Islet precursor cell (in vitro differentiated cells): Measurements from ENCODE around the gene DCAF5.
"Not testable (repeated sequence)": the region's sequence is repeated elsewhere in the genome, so short reads cannot be mapped to it uniquely, and the experiment has no call there.

Experiments used
- DNase-seq: peaks from one replicate; pipeline ENCODE4 v3.0.0-alpha.2; 2018

Gene DCAF5

DNA sequence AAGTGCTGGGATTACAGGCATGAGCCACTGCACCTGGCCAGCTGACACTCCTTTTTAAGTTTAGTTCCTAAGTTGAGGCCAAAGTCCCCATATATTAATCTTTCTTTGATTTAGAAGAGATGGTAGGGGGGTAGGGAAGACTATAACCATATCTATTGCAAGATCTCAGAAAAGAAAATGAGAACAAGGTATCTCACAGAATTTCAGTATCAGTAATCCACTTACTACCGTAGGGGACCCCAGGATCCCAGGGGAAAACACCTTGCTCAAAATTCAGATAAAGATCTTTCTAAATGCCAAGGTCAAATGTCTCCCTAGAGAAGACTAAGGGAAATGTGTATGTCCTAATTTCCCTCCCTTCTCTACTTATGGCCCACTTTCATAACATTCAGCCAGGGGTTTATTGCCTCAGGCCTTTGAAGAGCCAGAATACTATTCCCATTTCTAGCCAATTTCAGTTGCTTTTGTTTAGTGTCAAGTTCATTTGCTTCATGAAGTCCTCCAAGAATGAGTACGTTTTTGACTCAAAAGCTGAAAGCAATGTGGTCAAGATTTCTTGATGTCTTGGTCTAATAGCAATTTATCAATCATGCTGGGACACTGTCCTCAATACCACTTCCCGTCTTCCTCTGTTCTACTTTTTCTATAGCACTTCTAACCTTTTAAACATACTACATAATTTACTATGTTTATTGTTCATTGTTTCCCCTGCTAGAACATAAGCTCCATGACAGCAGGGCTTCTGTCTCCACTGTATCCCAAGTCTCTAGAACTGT is 86.3 kb downstream of the DCAF5 start:
- no peak for DNase-seq

DNA sequence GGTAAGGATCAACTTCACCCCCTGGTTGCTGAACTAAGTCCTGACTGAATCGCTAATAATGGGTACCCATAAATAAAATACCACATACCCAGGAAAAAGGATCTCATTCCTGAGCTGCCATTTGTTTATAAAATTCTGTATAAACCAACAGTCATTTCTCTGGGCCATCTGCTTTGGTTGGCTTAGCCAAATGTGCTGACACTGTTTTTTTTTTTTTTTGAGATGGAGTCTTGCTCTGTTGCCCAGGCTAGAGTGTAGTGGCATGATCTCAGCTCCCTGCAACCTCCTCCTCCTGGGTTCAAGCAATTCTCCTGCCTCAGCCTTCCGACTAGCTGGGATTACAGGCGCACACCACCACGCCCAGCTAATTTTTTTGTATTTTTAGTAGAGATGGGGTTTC is 87.0 kb downstream of the DCAF5 start:
- DNase-seq: not testable (repeated sequence)

DNA sequence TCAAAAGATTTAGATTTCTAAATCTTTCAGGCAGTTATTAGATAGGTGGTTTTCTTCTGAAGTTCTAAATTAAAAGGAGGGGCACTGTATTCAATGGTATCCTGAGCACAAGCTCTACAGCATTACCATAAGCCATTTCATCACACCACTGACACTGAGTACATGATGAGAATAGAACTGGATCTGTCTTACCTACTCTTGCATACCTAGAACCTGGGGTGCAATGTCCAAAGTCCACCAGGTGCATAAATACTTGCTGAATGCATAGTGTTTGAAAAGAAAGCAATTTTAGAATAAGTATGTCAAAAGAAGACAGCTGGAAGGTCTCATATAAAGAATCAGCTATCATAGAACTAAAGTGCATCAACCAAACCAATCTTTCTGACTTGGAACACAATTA is 88.3 kb downstream of the DCAF5 start:
- DNase-seq: no peak

DNA sequence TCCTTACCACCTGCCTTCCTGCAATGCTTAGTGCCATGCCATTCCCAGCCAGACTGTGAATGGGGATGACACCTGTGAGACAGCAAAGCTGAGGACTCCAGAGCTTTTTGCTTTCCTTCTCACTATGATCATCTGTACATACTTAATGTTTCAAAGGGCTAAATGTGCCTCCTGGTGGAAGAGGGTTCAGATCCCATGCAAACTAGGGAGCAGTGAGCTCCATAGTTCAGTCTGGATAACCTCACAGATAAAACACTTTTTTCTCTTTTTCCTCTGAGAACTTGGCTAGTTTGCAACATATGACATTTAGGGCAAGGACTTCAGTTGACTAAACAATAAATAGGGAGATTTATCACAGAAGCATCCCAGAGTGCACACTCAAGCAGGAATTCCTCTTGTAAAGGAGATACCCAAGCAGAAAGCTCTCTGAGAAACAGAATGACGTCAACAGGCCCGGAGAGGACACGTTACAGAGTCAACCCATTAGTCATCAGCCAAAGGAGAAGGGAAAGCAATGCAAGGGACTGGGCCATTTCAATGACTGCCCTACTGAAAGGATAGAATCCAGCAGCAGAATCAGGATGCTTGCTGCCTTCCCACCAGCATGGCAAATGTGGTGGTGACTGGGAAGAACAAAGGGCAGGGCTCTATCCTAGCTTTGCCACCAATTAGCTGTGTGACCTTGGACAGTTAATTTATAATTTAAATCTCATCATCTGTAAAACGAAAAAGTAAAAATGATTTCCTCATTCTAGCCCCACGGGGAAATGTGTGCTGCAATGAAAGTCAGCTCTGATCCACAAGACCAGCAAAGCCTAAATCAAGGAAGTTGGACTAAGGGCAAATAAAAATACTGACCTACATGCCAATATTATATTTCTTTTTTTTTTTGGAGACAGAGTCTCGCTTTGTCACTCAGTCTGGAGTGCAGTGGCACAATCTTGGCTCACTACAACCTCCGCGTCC is 93.0 kb downstream of the DCAF5 start:
- DNase-seq: peak; percentile 81

DNA sequence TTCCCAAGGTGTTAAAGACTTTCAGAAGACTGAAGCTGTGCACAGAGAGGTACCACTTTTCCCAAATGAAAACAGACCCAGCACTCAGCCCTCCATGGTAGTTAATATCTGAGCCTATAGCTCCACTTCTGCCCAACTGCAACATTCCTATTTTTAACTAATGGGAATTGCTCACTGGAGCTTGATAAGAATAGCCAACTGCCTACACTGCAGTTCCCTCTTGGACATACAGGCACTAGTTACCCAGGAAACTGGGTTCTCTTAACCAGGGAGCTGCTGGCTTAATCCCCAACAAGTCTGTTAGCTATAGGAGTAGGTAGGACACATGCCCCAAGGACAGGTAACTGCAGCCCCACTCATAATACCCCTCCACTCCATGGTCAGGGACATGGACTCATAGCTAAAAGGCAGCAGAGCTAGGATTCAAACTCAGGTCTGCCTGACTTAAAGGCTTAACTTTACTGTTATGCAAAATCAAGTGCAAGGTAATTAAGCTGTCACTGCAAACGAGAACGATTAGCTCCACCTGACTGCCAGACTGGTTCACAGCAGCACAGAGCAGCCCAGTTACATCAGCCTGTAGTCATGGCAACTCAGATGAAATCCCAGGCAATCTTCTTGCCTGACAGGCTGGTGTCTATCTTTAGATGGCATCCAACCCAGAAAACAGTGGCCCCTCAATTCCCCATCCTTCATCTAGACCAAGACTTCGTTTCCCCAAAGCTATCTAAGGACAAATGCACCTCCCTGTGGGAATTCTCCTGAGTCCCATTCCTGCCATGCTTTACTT is 96.7 kb downstream of the DCAF5 start:
- peak; percentile 85 for DNase-seq

DNA sequence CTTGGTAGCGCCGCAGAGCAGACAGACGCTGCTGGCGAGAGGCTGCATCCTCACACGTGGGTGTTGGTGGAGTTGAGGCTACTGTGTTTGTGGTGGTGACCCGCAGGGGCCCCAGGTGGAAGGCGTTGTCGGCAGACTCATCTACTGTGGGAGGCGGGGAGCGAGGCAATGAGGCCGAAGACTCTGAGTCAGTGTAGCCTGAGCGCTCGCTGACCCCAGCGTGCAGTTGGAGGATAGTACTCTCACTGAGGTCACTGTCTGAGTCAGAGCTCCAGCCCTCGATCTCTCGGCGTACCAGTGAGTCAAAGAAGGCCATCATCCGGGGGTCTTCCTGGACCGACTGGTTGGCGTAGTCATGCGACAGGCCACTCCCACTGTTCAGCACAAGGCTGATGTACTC is 97.8 kb downstream of the DCAF5 start:
- peak; percentile 86 for DNase-seq

DNA sequence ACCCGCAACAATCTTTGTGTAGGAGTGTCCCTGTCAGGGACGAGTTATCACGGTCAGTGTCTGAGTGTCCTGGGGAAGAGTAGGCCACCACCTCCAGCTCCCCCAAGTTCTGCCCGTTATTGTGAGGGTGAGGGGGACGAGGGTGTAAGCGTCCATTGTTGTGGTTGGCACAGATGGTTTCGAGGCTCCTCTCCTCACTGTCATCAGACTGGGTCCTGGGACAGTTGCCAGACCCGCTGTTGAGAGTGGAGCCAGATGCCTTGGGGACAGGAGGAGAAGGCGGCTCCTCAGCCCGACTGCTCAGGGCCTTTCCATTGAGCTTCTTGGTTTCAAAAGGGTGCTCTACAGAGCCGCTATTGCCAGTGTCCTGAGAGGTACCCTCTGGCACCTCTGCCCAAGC is 98.9 kb downstream of the DCAF5 start:
- DNase-seq: no peak

DNA sequence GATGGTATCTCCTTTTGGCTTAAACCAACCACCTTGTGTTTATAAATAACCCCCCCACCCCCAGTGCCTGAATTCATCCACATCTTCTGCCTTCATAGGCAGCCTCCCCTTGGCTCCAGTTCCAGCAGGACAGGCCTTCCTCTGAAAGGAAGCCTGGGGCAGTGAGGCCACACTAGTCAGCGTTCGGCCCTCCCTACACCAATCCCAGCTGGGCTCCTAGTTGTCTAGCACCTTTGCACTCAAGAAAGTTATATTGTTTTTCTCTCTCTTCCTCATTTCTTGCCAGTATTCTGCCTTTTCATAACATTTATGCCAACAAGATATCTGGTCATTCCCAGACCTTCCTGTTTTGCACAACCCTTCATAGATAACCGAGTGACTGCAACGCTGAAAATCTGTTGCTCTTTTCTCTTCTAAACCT is 100.7 kb downstream of the DCAF5 start:
- no peak for DNase-seq

DNA sequence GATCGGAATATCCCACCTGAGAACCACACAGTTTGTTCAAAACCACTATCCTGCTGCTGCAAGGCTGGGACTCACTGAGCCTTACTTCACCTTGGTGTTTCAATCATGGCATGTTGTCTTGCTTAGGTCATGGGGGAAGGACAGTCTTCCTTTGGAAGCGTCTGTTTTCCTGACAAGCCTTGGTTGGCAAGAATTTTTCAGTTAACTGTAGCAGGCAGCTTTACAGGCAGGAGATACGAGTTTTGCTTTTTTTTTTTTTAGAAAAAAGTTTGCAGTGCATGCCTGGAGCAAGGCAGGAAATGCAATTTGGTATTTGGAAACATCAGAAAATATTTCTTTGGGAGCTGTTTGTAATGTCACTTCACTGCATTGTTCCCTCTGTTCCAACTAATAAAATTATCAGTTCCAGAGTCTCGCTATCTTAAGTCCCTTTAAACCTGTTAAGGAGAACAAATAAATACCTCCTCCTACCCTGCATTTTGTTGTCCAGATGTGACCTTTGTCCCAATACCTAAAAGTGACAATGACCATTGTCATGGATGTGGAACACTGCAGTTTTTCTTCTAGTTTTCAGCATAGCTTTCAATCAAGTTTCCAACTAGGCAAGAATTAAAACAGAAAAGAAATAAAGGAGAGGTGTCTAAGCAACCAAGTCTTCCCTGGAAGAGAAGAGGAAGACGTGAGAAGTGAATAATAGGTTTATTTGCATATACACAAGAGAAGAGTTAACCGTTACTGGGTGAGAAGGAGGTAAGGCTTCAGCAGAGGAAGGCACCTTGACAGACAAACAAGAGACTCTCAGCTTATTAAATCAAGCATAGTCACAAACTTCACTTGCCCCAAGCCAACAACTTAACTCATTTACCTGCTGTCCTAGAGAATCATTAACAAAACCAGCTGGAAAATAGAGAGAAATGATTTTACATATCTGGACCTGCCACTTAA is 102.4 kb downstream of the DCAF5 start:
- no peak for DNase-seq

DNA sequence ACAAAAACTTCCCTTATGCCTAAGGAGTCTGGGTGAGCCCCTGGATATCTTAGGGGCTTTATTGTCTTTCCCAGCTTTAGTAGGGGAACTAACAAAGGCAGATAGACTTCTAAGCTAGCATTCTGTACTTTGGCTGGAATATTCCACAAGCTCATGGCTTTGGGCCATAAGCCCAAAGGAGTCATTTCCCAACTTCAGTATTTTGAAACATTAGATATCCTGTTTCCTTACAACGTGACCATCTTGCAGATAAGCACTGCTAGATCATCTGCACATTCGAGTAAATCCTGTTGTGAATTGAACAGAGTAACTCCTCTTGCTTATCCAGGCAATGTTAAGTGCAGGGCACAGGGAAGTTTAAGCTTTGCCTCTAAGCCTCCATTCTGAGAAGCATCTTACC is 103.2 kb downstream of the DCAF5 start:
- DNase-seq: no peak

DNA sequence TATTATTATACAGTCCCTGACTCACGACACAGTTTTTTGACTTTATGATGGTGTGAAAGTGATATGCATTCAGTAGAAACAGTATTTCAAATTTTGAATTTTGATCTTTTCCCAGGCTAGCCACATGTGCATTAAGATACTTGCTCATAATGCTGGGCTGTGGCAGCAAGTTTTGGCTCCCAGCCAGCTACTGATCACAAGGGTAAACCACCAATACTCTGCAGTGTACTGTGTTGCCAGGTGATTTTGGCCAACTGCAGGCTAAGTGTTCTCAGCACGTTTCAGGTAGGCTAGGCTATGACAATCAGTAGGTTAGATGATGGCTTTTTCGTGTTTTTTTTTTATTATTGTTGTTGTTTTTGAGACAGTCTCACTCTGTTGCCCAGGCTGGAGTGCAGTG is 104.5 kb downstream of the DCAF5 start:
- DNase-seq: no peak

DNA sequence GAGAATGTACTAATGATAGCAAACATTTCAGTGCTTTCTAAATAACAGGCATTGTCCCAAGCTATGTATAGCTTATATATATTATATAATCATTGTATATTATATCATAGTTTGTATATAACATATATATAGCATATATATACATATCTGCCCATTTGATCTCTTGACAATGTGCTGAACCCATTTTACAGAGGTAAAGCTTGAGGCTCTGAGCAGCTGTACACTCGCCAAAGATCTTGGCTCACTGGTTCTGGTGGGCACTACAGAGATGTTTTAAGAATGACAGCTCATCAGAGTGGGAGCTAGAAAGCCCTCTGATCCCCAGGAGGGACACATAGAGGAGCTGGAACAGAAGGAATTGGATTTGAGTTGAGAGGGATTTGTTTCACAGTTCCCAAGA is 105.7 kb downstream of the DCAF5 start:
- DNase-seq: no peak

DNA sequence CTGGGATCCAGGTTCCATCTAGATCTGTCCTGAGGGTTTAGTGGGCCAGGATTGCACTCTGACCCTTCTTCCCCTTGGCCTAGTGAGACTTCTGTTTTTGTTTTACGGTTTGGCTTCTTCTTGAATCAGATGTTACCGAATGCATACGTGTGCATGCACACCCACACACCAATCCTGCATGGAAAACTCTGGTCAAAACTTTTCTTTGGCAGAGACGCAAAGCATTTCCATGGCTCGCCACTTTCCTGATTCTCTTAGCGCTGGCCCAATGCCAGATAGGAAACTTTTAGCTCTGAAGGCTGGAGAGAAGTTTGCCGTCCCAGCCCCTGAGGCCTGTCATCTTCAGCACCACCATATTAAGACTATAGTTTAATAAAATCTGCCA is 106.5 kb downstream of the DCAF5 start:
- DNase-seq: no peak

DNA sequence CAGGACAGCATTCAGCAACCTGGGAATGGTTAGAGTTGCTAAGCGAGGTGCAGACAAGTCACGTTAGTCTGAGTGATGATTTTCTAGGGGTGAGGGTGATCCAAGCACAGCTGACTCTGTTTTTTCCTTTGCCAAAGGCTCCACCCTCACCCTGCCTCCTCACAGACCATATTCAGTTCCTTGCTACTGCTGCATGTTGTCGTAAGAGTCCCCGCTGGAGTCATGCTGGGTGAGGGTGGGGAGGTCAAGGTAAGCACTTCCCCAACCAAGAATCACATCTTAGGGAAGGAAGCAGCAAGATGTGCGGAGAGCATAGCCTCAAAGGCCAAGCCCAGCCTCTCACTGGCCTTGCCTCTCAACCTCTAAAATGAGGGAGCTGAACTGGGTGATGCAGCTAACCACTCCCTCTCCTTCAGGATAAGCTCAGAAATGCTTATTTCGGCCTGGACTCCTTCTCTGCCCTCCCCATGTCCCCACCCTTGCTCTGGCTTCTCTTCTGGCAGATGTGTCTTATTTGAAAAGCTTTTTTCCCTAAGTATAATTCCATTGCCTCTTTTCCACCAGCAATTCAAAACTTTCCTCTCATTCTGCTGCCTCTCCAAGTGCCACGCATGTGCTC is 107.0 kb downstream of the DCAF5 start:
- DNase-seq: no peak

DNA sequence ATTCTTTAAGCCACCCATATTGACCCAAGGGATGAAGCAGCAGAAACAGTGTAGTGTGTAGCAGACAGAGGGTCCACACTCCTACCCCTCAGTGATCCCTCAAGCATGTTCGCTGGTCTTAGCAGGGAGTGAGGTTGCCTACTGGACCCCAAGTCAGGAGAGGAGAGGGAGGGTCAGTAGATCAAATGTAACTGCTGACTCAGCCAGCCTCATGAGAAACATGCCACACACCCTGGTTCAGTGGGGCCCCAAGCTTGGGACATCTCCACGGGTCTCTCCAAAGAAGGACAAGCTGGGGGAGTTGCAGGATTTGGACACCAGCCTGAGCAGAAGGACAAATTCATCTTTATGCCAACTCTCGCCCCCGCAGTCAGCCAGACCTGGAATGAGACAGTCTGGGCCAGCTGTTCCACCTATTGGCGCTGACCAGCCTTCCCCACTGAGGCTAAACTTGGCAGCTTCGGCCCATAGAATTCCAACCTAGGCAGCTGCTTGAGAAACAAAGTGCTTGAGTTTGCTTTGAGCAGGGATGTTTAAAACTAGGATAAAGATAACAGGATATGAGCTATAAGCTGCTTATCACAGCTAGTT is 107.9 kb downstream of the DCAF5 start:
- no peak for DNase-seq

DNA sequence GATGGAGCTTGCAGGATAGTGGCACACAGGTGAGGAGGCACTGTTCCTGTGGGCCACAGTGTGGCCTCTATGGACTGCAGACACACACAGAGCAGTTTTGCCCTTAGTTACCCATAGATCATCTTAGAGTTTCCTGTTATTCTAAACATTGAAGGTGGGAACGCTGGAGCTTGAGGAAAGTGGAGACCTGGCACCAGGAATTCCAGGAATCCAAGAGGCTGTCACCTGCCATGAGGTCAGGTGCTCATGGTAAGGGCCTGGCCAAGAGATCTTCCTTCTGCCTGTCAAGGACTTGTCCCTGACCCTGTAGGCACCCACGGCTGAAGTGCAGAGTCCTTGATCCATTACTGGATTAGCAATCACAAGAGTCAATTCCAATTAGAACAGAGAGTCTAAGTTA is 108.6 kb downstream of the DCAF5 start:
- no peak for DNase-seq

DNA sequence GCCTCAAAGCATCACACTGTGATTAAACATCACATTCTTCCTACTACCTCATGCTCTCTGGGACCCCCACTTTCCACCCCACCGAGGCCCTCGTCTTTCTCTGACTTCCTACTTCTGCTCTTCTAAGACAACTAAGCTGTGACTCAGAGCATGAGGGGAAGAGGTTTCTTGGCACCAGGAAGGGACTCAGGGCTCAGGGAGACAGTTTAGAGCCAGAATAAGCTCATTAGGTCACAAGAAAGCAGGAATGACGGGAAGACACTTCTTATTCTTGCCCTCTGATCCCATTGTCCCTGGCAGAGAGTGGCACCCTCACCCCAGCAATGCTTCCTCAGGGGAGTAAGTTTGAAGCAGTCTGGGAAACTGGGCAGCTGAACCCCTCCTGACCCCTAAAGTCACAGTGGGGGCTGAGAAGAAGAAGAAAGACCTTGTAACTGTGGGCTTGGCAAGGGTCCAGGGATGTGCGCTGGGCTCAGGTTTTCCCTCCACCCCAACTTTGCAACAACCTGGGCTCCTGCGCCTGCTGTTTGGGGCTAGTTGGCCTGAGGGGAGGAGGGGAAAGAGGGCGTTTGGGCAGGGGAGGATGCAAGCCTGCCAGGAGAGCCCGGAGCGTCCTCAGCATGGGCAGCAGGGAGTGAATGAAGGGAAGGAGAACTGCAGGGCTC is 109.2 kb downstream of the DCAF5 start:
- no peak for DNase-seq

DNA sequence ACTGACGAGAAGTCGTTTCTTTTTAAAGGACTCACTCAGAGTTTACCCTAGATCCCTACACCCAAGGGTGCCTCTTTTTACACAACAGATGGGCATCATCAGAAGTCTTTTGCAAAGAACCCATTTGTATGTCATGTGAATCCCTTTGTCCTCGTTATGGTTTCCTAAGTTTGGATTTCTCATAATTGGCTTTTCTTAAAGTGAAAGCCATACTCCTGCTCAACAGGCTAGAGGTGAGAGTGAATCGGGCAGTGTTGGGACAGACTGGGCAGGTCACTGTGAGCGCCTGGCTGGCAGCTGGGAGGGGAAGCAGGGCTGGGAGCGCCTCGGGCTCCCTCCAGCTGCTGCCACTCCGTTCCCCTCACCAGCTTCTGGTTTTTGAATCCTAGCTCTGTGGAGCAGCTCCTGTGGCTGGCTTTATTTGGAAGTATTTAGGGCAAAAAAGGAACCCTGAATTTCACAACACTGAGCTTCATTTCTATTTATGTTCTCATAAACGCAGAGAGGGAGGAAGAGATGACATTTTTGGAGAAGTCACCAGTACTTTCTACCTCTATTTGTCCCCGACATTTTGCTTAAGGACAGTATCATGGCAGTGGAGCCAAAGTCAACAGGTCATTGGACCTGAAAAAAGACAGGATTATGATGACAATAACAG is 110.0 kb downstream of the DCAF5 start:
- DNase-seq: peak; percentile 63

DNA sequence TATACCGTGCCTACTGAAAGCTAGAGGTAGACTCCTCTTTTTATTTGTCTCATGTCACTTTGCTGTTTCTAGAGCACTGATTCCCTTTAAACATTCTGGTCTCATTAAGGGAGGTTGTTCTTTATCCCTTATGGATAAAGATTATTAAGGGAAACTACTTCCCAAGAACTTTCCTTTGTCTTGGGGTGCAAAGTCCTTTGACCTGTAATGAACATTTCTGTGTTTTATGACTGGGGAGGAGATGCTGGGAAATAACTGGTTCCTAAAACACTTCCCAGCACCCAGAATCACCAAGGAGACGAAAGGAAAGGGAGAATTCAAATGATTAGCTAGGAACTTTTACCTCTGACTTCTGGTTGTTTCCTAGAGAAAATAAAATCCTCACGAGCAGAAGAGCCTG is 110.6 kb downstream of the DCAF5 start:
- no peak for DNase-seq

DNA sequence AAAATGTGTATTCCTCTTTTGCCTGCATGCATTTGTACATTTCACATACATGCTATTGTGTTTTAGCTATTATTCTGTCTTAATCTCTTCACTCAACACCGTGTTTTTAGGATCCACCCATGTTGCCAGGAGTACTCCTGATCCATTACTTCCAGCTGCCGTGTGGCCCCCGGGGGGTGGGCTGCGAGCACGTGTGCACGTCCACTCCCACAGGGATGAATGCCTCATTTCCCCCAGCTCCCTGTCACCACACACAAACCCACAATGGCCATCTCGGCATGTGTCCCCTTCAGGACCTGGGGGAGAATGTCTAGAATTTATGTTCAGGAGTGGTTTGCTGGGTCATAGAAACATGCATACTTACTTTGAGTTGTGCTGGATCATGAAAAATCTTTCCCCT is 111.1 kb downstream of the DCAF5 start:
- no peak for DNase-seq
